ENCODE data around the gene MAP6D1.

DNA sequence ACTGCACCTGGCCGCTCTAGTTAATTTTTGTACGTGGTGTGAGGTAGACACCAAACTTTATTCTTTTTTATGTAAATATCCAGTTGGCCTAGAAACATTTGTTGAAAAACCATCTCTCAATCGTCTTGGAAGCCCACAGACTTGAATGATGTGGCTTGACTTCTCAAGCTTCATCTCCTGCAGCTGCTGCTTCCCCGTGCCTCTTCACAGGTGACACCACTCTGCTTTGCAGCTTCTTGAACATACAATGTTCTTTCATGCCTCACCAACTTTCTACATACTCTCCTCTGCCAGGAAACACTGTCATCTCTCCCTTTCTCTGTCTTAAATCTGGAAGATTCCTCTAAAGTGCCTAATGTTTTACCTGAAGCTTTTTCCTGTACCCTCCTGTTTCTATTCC, 35.6 kb downstream of the MAP6D1 start:
- TF ChIP-seq POLR2A (IDR thresholded peaks at IDR 0.05; ENCODE audit: low read length): no peak
- TF ChIP-seq GATA1 (IDR thresholded peaks at IDR 0.05; ENCODE audit: low read depth, low read length): no peak

All from erythroblast (primary cell).